Measurements from ENCODE around the gene CLBA1.

DNA sequence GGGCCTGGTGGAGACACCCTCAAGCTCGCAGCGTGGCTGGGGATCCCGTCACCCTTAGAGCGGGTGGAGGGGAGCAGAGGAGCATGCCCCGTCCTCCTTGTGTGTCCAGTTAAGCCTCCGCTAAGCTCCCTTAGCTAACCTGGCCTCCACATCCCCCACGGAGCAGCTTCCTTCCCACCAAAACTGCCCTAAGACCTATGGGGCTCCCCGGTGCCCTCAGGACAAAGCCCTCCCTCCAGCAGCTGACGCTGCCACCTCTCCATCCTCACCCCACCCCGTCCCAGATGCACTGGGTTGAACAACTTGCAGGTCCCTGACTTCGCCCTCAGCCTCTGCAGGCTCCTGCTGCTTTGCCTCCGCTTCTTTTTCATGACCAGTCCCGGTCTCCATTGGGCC, 11.4 kb upstream of the CLBA1 start:
- TF ChIP-seq EZH2 (IDR thresholded peaks at IDR 0.05) = no peak
- TF ChIP-seq, protein P1, sequence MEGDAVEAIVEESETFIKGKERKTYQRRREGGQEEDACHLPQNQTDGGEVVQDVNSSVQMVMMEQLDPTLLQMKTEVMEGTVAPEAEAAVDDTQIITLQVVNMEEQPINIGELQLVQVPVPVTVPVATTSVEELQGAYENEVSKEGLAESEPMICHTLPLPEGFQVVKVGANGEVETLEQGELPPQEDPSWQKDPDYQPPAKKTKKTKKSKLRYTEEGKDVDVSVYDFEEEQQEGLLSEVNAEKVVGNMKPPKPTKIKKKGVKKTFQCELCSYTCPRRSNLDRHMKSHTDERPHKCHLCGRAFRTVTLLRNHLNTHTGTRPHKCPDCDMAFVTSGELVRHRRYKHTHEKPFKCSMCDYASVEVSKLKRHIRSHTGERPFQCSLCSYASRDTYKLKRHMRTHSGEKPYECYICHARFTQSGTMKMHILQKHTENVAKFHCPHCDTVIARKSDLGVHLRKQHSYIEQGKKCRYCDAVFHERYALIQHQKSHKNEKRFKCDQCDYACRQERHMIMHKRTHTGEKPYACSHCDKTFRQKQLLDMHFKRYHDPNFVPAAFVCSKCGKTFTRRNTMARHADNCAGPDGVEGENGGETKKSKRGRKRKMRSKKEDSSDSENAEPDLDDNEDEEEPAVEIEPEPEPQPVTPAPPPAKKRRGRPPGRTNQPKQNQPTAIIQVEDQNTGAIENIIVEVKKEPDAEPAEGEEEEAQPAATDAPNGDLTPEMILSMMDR (IDR thresholded peaks at IDR 0.05) = no peak
